Mesendoderm (in vitro differentiated cells): ENCODE data around the gene ENTPD1.
"Not testable (repeated sequence)": the region's sequence is repeated elsewhere in the genome, so short reads cannot be mapped to it uniquely, and the experiment has no call there.

Experiments
- DNase-seq: peaks from one replicate; pipeline ENCODE4 v3.0.0; 2013
- H2AK5ac ChIP-seq: 2 replicates; pipeline ENCODE4 v1.6.1; 2013; ENCODE audit warnings: low read length, inconsistent platforms
- H2BK120ac ChIP-seq: 2 replicates; pipeline ENCODE4 v1.6.1; 2013; ENCODE audit warnings: low read depth, mild to moderate bottlenecking, low read length, moderate library complexity, mixed read lengths
- H2BK15ac ChIP-seq: replicated peaks from 2 replicates; pipeline ENCODE4 v1.6.1; 2013; ENCODE audit warnings: low read depth, mild to moderate bottlenecking, moderate library complexity
- H2BK5ac ChIP-seq: 2 replicates; pipeline ENCODE4 v1.6.1; 2013; ENCODE audit warnings: low read length, inconsistent platforms
- H3K18ac ChIP-seq: 2 replicates; pipeline ENCODE4 v1.6.1; 2013; ENCODE audit warnings: mild to moderate bottlenecking, low read length, mixed read lengths
- H3K23ac ChIP-seq: one replicate; pipeline ENCODE4 v1.6.1; 2013; ENCODE audit warnings: low read length
- H3K27ac ChIP-seq: 2 replicates; pipeline ENCODE4 v1.5.1; 2013; ENCODE audit warnings: low read depth, mild to moderate bottlenecking, inconsistent platforms, low read length, moderate library complexity
- H3K27me3 ChIP-seq: 2 replicates; pipeline ENCODE4 v1.6.1; 2013; ENCODE audit warnings: low read length, control low read depth, mild to moderate bottlenecking, inconsistent platforms; ENCODE audit not compliant: insufficient read depth, poor library complexity
- H3K36me3 ChIP-seq: 2 replicates; pipeline ENCODE4 v1.6.1; 2013; ENCODE audit warnings: low read length, inconsistent platforms; ENCODE audit not compliant: control insufficient read depth, insufficient read depth
- H3K4ac ChIP-seq: one replicate; pipeline ENCODE4 v1.6.1; 2013; ENCODE audit warnings: low read depth, mild to moderate bottlenecking, low read length, moderate library complexity
- H3K4me1 ChIP-seq: 2 replicates; pipeline ENCODE4 v1.6.1; 2013; ENCODE audit warnings: low read depth, low read length, inconsistent platforms; ENCODE audit not compliant: control insufficient read depth
- H3K4me2 ChIP-seq: 2 replicates; pipeline ENCODE4 v1.6.1; 2013; ENCODE audit warnings: low read length
- H3K4me3 ChIP-seq: 2 replicates; pipeline ENCODE4 v1.5.1; 2013; ENCODE audit warnings: mild to moderate bottlenecking, low read length
- H3K56ac ChIP-seq: one replicate; pipeline ENCODE4 v1.6.1; 2013; ENCODE audit warnings: low read length
- H3K79me1 ChIP-seq: 2 replicates; pipeline ENCODE4 v1.6.1; 2013; ENCODE audit warnings: low read length, inconsistent platforms
- H3K79me2 ChIP-seq: 2 replicates; pipeline ENCODE4 v1.6.1; 2013; ENCODE audit warnings: mild to moderate bottlenecking, low read length; ENCODE audit not compliant: control insufficient read depth, insufficient read depth
- H3K9ac ChIP-seq: 2 replicates; pipeline ENCODE4 v1.6.1; 2013; ENCODE audit warnings: low read length, inconsistent platforms
- H4K5ac ChIP-seq: one replicate; pipeline ENCODE4 v1.6.1; 2013; ENCODE audit warnings: low read length
- H4K8ac ChIP-seq: one replicate; pipeline ENCODE4 v1.6.1; 2013; ENCODE audit warnings: low read depth, mild to moderate bottlenecking, control low read depth, low read length, moderate library complexity
- WGBS: extraction: QIAGEN DNeasy Blood & Tissue Kit; methylation state at CpG from one replicate; pipeline ENCODE4 v1.1.7; 2013; ENCODE audit warnings: low lambda C conversion rate, missing lambda C conversion rate; ENCODE audit not compliant: insufficient coverage; ENCODE audit errors: extremely low coverage; 5-methylcytosine and 5-hydroxymethylcytosine counted together

ENTPD1 gene

GRCh38 chr10:95905897-95906580, 150.1 kb downstream of the ENTPD1 start:
- H3K27ac ChIP-seq, H3K27me3 ChIP-seq, H3K36me3 ChIP-seq, H3K23ac ChIP-seq, H3K18ac ChIP-seq, DNase-seq, H2BK15ac ChIP-seq, H3K4me2 ChIP-seq, H4K5ac ChIP-seq, H2AK5ac ChIP-seq, H4K8ac ChIP-seq, H3K4me3 ChIP-seq, H3K79me2 ChIP-seq, H2BK5ac ChIP-seq, H2BK120ac ChIP-seq, H3K4ac ChIP-seq, H3K56ac ChIP-seq, H3K4me1 ChIP-seq, H3K9ac ChIP-seq, H3K79me1 ChIP-seq: not testable (repeated sequence)
- WGBS: no CpG with 5 or more reads among the region's 12 CpGs

DNA sequence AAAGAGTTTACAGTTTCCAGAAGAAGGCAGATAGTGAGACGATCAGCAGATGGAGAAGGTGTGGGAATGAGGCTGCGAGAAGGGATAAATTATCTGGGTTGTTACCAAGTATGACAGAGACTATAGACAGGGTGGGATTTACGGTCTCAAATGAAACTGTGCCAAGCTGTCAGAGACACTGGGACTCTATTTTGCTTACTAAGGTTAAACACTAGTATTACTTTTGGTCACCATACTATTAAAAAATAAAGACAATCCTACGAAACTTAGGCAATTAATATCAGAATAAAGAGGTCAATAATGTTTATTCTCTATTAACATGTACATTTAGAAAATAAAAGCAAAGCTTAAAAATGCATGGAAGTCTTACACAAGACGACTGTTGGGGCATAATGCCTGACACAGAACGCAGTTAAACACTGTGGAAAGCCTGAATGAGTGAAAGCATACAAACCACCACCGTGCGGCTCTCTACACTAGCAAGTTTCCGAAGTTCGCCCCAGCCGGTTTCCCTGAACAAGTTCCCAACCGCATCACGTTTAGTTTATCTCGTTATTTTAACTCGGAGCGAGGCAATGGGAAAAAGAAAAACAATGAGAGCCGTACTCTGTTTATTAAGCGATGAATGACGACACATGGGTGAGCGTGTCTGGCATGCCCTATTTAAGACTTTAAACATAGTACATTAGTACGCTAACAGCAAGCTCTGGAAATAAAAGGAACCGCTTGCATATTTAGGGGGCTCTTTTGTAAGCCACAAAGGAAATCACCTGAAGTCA, 150.9 kb downstream of the ENTPD1 start:
- no CpG with 5 or more reads among the region's 22 CpGs for WGBS
- H3K27ac ChIP-seq: peak overlapping the region; percentile 1
- peak; percentile 66 for DNase-seq
- no peak overlapping the region for H3K4ac ChIP-seq
- peaks cover 4% of the 10 kb centered on the region for H3K36me3 ChIP-seq
- H2BK15ac ChIP-seq: no peak overlapping the region
- peak overlapping the region; percentile 90 for H3K56ac ChIP-seq
- H2BK120ac ChIP-seq: no peak overlapping the region
- H3K79me2 ChIP-seq: no peaks in the 10 kb centered on the region
- no peak overlapping the region for H4K8ac ChIP-seq
- no peak overlapping the region for H2AK5ac ChIP-seq
- peak overlapping the region; percentile 62 for H3K9ac ChIP-seq
- peak overlapping the region; percentile 55 for H3K4me3 ChIP-seq
- no peaks in the 10 kb centered on the region for H3K27me3 ChIP-seq
- H3K4me2 ChIP-seq: peak overlapping the region; percentile 35
- peak overlapping the region; percentile 85 for H3K18ac ChIP-seq
- H3K4me1 ChIP-seq: no peaks in the 10 kb centered on the region
- H3K79me1 ChIP-seq: peaks cover 1% of the 10 kb centered on the region
- H3K23ac ChIP-seq: no peak overlapping the region
- H2BK5ac ChIP-seq: no peak overlapping the region
- no peak overlapping the region for H4K5ac ChIP-seq

DNA sequence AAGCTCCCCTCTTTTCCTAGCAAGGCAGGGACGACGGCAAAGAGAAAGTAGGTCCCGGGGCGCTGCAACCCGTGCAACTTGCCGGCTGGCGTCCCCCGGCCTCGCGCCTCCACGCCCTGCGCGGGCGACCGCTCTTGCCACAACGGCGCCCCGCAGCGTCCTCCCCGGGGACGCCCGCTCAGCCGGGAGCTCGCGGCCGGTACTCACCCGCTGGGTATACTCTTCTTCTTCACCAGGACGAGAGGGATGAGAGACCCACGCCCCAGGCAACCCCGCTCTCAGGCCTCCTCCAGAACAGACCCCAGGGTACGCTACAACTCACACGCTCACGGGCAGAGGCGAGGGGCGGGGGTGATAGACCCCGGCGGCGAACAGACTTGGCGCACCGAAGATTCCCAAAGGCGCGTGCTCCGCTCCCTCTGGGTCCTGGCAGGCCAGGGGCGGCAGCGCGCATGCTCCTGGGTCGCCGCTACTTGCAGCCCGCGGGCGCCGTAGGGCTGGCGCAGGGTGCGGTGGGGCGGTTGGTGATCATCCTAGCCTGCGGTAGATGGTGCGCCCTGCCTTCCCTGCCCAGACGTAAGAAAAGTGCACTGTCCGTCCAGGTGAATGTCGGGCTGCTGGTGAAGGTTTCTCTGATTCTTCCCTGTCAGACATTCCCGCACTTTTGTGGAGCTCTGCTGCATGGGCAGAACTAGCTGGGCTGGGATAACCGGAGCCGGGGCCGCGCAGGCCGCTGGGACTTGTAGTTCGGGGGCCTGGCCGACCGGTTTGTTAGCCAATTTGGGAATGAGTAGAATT, 151.7 kb downstream of the ENTPD1 start, which contains the start of gene CC2D2B:
Gene CC2D2B (plus strand): TSS at position 520 of the 798 bp plus-strand sequence. CDS start 3,349 bp downstream, outside the sequence.
- Histone ChIP-seq H3K56ac (peak within 1 kb of the TSS; percentile 90), H3K9ac (peak within 1 kb of the TSS; percentile 62), H3K4ac (peak within 1 kb of the TSS; percentile 77), H2AK5ac (no peak within 1 kb of the TSS), H3K23ac (no peak within 1 kb of the TSS), H2BK5ac (peak within 1 kb of the TSS; percentile 45), H3K79me1 (peaks cover 1% of the 10 kb centered on the region), H3K27me3 (no peaks in the 10 kb centered on the region), H3K79me2 (no peaks in the 10 kb centered on the region), H2BK120ac (no peak within 1 kb of the TSS), H3K27ac (peak within 1 kb of the TSS; percentile 1), H3K36me3 (peaks cover 3% of the 10 kb centered on the region), H3K4me3 (peak within 1 kb of the TSS; percentile 55), H4K5ac (no peak within 1 kb of the TSS), H3K18ac (peak within 1 kb of the TSS; percentile 85), H3K4me1 (no peaks in the 10 kb centered on the region), H2BK15ac (no peak within 1 kb of the TSS), H3K4me2 (peak within 1 kb of the TSS; percentile 47), H4K8ac (peak within 1 kb of the TSS; percentile 76)
- peak; percentile 94 for DNase-seq
- no CpG with 5 or more reads among the region's 69 CpGs for WGBS

GRCh38 chr10:95908450-95908849, 152.5 kb downstream of the ENTPD1 start:
- H3K27me3 ChIP-seq: no peaks in the 10 kb centered on the region
- H2BK5ac ChIP-seq: no peak overlapping the region
- no CpG with 5 or more reads among the region's 4 CpGs for whole genome bisulfite sequencing
- no peak overlapping the region for H3K23ac ChIP-seq
- no peak for DNase-seq
- H3K4me3 ChIP-seq: no peak overlapping the region
- peak overlapping the region; percentile 76 for H4K8ac ChIP-seq
- H2BK15ac ChIP-seq: no peak overlapping the region
- H2AK5ac ChIP-seq: no peak overlapping the region
- no peak overlapping the region for H3K56ac ChIP-seq
- H3K79me1 ChIP-seq: peaks cover 1% of the 10 kb centered on the region
- no peak overlapping the region for H3K27ac ChIP-seq
- no peak overlapping the region for H3K9ac ChIP-seq
- no peak overlapping the region for H2BK120ac ChIP-seq
- no peaks in the 10 kb centered on the region for H3K79me2 ChIP-seq
- no peak overlapping the region for H3K4me2 ChIP-seq
- H3K18ac ChIP-seq: no peak overlapping the region
- no peak overlapping the region for H4K5ac ChIP-seq
- H3K4ac ChIP-seq: no peak overlapping the region
- H3K4me1 ChIP-seq: no peaks in the 10 kb centered on the region
- H3K36me3 ChIP-seq: no peaks in the 10 kb centered on the region

DNA sequence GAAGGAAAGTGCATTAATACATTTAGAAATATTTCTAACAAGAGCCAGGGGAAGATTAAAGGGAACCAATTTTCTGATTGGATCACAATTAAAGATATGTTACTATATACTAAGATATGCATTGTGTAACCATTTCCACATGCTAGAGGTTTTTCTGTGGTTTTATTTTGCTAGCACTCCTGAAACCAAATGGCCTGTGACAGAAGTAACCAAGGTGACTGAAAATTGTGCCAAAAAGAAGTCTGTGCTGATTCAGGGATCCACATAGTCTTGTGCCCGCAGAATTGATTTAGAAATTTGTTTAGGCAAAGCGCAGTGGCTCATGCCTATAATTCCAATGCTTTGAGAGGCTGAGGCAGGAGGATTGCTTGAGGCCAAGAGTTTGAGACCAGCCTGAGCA, 153.6 kb downstream of the ENTPD1 start:
- Histone ChIP-seq H3K56ac (no peak overlapping the region), H2BK120ac (no peak overlapping the region), H2BK15ac (no peak overlapping the region), H2AK5ac (no peak overlapping the region), H3K4me2 (no peak overlapping the region), H3K27ac (no peak overlapping the region), H4K8ac (no peak overlapping the region), H2BK5ac (no peak overlapping the region), H3K4me3 (no peak overlapping the region), H3K27me3 (no peaks in the 10 kb centered on the region), H3K79me2 (no peaks in the 10 kb centered on the region), H3K23ac (no peak overlapping the region), H3K4ac (no peak overlapping the region), H3K79me1 (peaks cover 1% of the 10 kb centered on the region), H3K18ac (no peak overlapping the region), H3K9ac (no peak overlapping the region), H4K5ac (no peak overlapping the region), H3K36me3 (no peaks in the 10 kb centered on the region), H3K4me1 (no peaks in the 10 kb centered on the region)
- DNase-seq: no peak
- WGBS: no CpG with 5 or more reads among the region's 2 CpGs
